GM12872 (cell line): Measurements from ENCODE around the gene HTR3D.

Experiments
- TF ChIP-seq, protein P1 (sequence below): IDR thresholded peaks from 3 replicates; pipeline ENCODE4 v1.5.1; 2011; ENCODE audit warnings: low read depth, mild to moderate bottlenecking, low read length, moderate library complexity; ENCODE audit not compliant: insufficient read depth

Gene HTR3D, protein sequence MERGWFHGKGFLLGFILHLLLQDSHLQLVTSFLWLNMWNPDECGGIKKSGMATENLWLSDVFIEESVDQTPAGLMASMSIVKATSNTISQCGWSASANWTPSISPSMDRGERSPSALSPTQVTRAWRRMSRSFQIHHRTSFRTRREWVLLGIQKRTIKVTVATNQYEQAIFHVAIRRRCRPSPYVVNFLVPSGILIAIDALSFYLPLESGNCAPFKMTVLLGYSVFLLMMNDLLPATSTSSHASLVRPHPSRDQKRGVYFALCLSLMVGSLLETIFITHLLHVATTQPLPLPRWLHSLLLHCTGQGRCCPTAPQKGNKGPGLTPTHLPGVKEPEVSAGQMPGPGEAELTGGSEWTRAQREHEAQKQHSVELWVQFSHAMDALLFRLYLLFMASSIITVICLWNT

DNA sequence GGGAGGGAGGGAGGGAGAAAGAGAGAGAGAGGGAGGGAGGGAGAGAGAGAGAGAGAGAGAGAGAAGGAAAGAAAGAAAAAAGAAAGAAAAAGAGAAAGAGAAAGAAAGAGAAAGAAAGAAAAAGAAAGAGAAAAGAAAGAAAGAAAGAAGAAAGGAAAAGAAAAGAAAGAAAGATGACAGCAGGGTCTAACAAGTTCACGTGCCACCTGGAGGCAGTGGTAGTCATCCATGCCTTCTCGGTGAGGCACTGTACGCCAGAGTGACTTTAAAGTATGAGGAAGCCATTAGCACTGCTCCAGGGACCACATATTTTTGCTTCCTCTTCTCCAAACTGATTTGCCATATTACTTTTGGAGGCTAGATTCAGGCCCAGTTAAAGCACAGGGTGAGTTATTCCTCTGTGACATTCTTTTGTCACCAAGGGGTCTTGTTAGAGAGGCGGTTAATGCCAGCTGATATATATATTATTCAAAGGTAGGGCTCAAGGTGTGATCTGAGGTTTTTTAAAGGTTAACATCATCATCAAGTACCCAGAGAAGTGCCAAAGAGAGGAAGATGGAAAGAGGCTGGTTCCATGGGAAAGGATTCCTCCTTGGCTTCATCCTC lies at the start of gene HTR3D:
TSS of gene HTR3D (plus strand) at position 556 of the 606 bp plus-strand sequence. CDS start at position 556, 0 bp downstream.
- TF ChIP-seq, protein P1, sequence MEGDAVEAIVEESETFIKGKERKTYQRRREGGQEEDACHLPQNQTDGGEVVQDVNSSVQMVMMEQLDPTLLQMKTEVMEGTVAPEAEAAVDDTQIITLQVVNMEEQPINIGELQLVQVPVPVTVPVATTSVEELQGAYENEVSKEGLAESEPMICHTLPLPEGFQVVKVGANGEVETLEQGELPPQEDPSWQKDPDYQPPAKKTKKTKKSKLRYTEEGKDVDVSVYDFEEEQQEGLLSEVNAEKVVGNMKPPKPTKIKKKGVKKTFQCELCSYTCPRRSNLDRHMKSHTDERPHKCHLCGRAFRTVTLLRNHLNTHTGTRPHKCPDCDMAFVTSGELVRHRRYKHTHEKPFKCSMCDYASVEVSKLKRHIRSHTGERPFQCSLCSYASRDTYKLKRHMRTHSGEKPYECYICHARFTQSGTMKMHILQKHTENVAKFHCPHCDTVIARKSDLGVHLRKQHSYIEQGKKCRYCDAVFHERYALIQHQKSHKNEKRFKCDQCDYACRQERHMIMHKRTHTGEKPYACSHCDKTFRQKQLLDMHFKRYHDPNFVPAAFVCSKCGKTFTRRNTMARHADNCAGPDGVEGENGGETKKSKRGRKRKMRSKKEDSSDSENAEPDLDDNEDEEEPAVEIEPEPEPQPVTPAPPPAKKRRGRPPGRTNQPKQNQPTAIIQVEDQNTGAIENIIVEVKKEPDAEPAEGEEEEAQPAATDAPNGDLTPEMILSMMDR: no peak

DNA sequence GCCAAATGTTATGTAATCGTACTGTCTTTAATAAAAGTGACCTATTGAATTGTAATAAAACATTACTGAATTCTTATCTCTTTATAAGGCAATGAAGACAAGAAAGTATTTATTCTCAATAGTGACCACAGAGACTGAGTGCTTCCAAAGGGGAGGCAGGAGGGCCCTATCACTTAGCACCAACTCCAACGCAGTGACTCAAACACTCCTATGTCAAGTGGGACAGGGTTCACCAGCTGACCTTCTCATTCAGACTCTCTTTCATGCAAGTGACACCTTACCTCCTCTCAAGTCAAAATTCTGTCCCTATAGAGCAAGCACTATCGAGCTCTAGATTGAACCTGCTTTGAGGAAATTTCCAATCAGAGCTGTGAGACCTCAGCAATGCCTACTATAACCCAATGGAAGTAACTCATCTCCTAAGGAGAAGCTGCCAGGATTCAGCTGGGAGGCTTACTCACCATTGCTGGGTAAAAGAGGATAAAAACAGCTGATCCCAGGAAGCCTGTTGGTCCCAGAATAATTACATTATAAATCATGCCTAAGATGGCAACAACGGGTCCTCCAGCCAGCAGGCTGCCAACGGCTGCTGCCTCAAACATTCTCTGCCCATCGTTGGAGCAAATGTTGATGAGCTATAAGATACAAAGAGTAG lies 49.4 kb upstream of the HTR3D start:
- TF ChIP-seq, protein P1: no peak

DNA sequence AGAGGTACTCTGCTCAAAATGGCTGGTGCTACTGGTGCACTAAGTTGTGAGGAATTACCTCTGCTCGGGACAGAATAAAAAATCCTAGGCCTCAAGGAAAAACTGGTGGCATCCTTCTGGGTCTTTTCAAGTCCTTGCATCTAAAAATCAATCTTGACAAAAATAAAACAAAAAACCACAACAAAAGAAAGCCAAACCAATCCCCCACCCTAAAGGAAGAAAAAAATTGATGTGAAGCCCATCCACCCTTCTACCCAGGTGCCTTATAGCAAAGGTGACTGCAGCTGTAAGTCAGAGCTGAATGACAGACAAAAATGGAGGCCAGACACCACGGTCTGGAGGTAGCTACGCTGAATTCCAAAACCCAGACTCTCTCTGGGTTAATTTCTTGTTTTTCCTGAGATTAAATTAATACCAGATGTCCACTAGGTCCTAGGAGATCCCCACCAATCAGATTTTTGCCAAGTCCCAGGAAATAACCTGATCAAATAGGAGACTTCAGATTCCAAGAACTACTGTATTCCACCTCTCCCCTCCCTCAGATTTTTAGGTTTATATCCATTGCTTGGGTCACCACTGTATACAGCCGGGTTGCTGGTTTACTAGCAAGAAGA lies 47.3 kb upstream of the HTR3D start:
- TF ChIP-seq, protein P1: no peak

DNA sequence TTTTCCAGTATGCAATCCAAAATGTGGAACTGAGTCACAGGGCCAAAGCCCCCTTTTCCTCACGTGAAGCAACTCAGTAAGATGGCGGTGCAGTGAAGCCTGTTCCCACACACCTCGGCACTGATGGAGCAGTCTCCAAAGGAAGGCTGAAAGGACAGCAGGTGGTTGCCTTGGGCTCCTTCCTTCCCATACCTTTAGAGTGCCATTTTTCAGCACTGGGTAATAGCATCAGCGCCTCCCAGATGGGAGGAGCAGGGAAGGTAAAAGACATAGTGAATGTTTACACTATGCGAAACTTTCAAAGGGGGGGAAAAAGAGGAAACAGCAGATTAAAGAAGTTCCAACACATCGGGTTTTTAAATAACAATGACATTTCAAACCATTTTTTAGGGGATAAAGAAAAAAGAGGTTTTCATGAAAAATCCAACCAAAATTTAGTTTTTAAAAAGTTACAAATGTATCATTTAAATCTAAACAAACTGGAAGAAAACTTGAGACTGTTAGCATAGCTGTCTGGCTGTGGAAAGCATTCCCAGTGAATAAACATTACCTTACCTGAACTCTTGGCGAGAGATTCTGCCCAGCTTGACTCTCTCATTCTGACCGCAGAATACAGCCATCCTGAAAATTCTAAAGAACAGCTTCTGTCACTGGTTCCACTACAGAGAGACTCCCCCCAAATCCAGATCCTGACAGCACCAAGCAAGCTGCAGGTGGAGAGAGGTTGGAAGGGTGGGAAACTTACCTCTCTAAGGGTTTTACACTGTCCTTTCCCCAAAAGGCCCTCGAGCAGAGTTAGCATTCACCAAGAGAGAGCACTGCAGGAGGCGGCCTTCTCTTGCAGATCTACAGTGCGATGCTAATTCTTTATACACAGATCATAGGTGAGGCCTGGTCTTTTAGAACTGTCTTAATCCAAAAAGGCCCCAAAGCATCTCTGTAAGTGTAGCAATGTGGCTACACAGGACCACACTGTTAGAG lies 46.5 kb upstream of the HTR3D start:
- TF ChIP-seq, protein P1: no peak

DNA sequence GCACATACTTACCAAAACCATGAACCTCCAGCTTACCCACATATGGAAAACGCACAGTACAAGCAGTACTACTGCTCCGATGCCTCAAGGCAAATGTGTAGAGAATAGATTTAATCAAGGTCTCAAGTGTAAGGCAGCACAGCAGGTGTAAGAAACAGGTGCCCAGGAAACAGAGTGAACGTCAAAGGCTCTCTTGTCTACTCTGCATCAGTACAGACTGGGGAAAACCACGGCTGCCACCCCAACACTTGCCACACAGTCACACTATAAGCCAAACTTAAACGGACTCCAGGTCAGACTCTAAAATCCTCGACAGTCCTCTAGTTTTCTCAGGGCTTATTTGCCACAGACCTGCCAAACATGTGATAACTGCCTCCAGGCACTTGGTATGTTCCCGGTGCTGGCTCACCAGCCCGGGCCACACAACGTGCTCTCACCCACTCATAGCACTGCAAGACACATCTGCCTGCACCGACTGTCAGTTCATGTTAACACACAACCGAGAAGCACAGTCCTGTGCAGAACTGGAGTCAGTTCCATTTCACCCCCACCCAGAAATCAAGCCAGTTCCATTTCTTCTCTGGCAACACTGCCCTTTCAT lies 44.4 kb upstream of the HTR3D start:
- TF ChIP-seq, protein P1: no peak

DNA sequence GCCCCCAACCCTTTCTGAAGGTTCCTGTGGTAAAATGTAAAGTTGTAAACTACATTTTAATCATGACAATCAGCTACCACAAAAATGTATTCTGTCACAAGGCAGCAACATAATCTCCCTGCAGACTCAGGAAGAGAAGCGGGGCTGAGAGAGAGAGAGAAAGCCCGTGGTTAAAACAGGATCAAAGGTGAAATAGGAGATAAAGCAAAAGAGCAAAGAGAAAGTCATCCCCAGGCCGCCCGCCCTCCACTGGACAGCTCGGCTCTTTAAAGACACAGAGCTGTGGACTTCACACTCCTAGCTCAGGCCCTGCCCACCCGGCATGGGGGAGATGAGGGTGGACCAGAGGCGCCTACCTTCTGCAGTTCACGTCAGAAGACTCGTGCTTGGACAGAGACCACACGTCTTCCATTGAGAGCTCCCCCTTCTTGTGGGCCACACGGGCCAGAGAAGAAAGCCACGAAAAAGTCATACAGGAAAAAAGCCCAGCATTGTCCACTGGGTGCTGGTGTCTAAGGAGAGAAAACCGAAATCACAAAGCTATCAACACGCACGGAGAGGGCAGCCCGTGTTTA lies 43.2 kb upstream of the HTR3D start:
- TF ChIP-seq, protein P1: no peak
